Loucy (cell line): Measurements from ENCODE around the gene LOXL1.

ENCODE experiments used
- H2AFZ ChIP-seq: fragments of 200-600 bp; sonication (generic); 2 replicates; pipeline ENCODE4 v1.6.0; 2016; ENCODE audit warnings: antibody characterized with exemption, mild to moderate bottlenecking, low read length, moderate library complexity
- H3F3A ChIP-seq: fragments of 200-600 bp; 2 replicates; pipeline ENCODE4 v1.6.0; 2016; ENCODE audit warnings: antibody characterized with exemption, low read depth, mild to moderate bottlenecking
- H3K27me3 ChIP-seq: fragments of 200-600 bp; sonication (generic); 2 replicates; pipeline ENCODE4 v1.6.1; 2014; ENCODE audit warnings: low read length, mild to moderate bottlenecking; ENCODE audit not compliant: insufficient read depth, poor library complexity, severe bottlenecking
- H3K36me3 ChIP-seq: fragments of 200-600 bp; sonication (generic); 2 replicates; pipeline ENCODE4 v1.6.1; 2016; ENCODE audit warnings: low read length; ENCODE audit not compliant: insufficient read depth
- H3K4me1 ChIP-seq: fragments of 200-600 bp; sonication (generic); 2 replicates; pipeline ENCODE4 v1.5.1; 2014; ENCODE audit warnings: low read length, mild to moderate bottlenecking; ENCODE audit not compliant: insufficient read depth, poor library complexity, severe bottlenecking
- H3K4me2 ChIP-seq: fragments of 200-600 bp; sonication (generic); 2 replicates; pipeline ENCODE4 v1.6.0; 2014; ENCODE audit warnings: antibody characterized with exemption, low read length, low read depth, mild to moderate bottlenecking; ENCODE audit not compliant: poor library complexity, severe bottlenecking
- H3K4me3 ChIP-seq: fragments of 200-600 bp; sonication (generic); 2 replicates; pipeline ENCODE4 v1.5.1; 2014; ENCODE audit warnings: low read length, mild to moderate bottlenecking, mixed read lengths; ENCODE audit not compliant: poor library complexity, severe bottlenecking
- H3K79me2 ChIP-seq: fragments of 200-600 bp; sonication (generic); 2 replicates; pipeline ENCODE4 v1.6.1; 2014; ENCODE audit warnings: low read length; ENCODE audit not compliant: insufficient read depth
- H3K9ac ChIP-seq: fragments of 200-600 bp; sonication (generic); 2 replicates; pipeline ENCODE4 v1.6.0; 2014; ENCODE audit warnings: mild to moderate bottlenecking, low read depth, low read length, moderate library complexity; ENCODE audit not compliant: poor library complexity, severe bottlenecking
- H3K9me2 ChIP-seq: fragments of 200-600 bp; sonication (generic); replicated peaks from 2 replicates; pipeline ENCODE4 v1.6.1; 2016; ENCODE audit warnings: low read depth, low read length, mixed read lengths
- H3K9me3 ChIP-seq: fragments of 200-600 bp; sonication (generic); 2 replicates; pipeline ENCODE4 v1.6.1; 2014; ENCODE audit warnings: mild to moderate bottlenecking, antibody characterized with exemption, low read length, low read depth; ENCODE audit not compliant: insufficient read depth
- H4K20me1 ChIP-seq: fragments of 200-600 bp; sonication (generic); 2 replicates; pipeline ENCODE4 v1.6.0; 2014; ENCODE audit warnings: antibody characterized with exemption, low read length, mild to moderate bottlenecking; ENCODE audit not compliant: insufficient read depth, poor library complexity, severe bottlenecking
- CTCF ChIP-seq: fragments of 200-600 bp; sonication (generic); conservative IDR thresholded peaks from 2 replicates; pipeline ENCODE4 v1.5.1; 2014; ENCODE audit warnings: mild to moderate bottlenecking, antibody characterized with exemption, low read length
- EZH2phosphoT487 ChIP-seq: fragments of 200-600 bp; IDR thresholded peaks from 2 replicates; pipeline ENCODE4 v1.6.1; 2018; ENCODE audit warnings: antibody characterized with exemption, mild to moderate bottlenecking, moderate library complexity, borderline replicate concordance

Gene LOXL1

GRCh38 chr15:73965094-73965757 is 39.0 kb downstream of the LOXL1 start:
- Histone ChIP-seq H2AFZ (peak overlapping the region; percentile 85), H3K4me2 (peak overlapping the region; percentile 64), H3K9me3 (no peaks in the 10 kb centered on the region), H3K9ac (peak overlapping the region; percentile 50), H3K9me2 (no peaks in the 10 kb centered on the region), H3K4me3 (peak overlapping the region; percentile 24), H4K20me1 (no peaks in the 10 kb centered on the region), H3K79me2 (no peaks in the 10 kb centered on the region), H3K4me1 (peaks cover 28% of the 10 kb centered on the region), H3K27me3 (no peaks in the 10 kb centered on the region), H3F3A (peaks cover 9% of the 10 kb centered on the region; the same call in 1 of the 2 replicates), H3K36me3 (no peaks in the 10 kb centered on the region)
- TF ChIP-seq CTCF (peak; percentile 51; the same call in 1 of the 2 replicates), EZH2phosphoT487 (no peak)

DNA sequence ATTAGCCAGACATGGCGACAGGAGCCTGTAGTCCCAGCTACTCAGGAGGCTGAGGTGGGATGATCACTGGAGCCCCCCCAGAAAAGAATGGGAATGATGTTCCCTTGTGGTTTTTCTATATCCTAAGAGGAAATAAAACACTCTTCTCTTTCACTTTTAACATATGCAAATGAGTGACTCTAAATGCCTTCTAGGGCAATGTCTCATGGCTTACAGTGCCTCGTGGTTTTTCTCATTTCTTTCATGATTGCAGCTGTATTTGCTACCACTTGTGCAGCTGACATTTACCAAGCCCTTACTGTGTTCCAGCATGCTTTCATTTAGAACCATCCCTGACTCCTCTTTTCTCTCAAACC is 39.5 kb downstream of the LOXL1 start:
- Histone ChIP-seq H3K9me2 (no peaks in the 10 kb centered on the region), H3K79me2 (no peaks in the 10 kb centered on the region), H3K27me3 (no peaks in the 10 kb centered on the region), H3F3A (peaks cover 9% of the 10 kb centered on the region; the same call in 1 of the 2 replicates), H3K9ac (peak overlapping the region; percentile 50), H2AFZ (peak overlapping the region; percentile 85), H3K9me3 (no peaks in the 10 kb centered on the region), H4K20me1 (no peaks in the 10 kb centered on the region), H3K4me1 (peaks cover 28% of the 10 kb centered on the region), H3K4me2 (peak overlapping the region; percentile 64), H3K36me3 (no peaks in the 10 kb centered on the region), H3K4me3 (peak overlapping the region; percentile 24)
- no peak for TF ChIP-seq EZH2phosphoT487
- TF ChIP-seq CTCF: no peak

- no peak for TF ChIP-seq CTCF
- no peak for TF ChIP-seq EZH2phosphoT487
- no peak overlapping the region for H3K9ac ChIP-seq
- no peaks in the 10 kb centered on the region for H3K36me3 ChIP-seq
- no peak overlapping the region for H3K4me2 ChIP-seq
- H3K79me2 ChIP-seq: no peaks in the 10 kb centered on the region
- H3F3A ChIP-seq: peaks cover 9% of the 10 kb centered on the region; the same call in 1 of the 2 replicates
- H3K27me3 ChIP-seq: no peaks in the 10 kb centered on the region
- H4K20me1 ChIP-seq: no peaks in the 10 kb centered on the region
- H3K4me1 ChIP-seq: peaks cover 32% of the 10 kb centered on the region
- H2AFZ ChIP-seq: no peak overlapping the region
- H3K9me2 ChIP-seq: no peaks in the 10 kb centered on the region
- no peak overlapping the region for H3K4me3 ChIP-seq
- no peaks in the 10 kb centered on the region for H3K9me3 ChIP-seq
These were observed 42.2 kb downstream of the LOXL1 start for GRCh38 chr15:73968461-73968860.
